HepG2 (cell line): ENCODE measurements around the gene TK2. TPM values are rescaled to one million over a fixed set of nuclear protein-coding genes. Genes with fewer than 3 reads are reported as not detected.

Experiments
- ARID5B ChIP-seq: IDR thresholded peaks from 2 replicates; pipeline ENCODE4 v1.4.0; 2020; ENCODE audit warnings: mild to moderate bottlenecking, missing genetic modification reagents
- ARNTL ChIP-seq: sonication (generic); formaldehyde crosslinking; IDR thresholded peaks from 2 replicates; pipeline ENCODE4 v1.4.0; 2020; ENCODE audit warnings: mild to moderate bottlenecking, missing genetic modification reagents
- ATAD3A ChIP-seq: sonication (generic); formaldehyde crosslinking; IDR thresholded peaks from 2 replicates; pipeline ENCODE4 v1.4.0; 2020; ENCODE audit warnings: missing genetic modification reagents
- BHLHE40 ChIP-seq: IDR thresholded peaks from 2 replicates; pipeline ENCODE4 v1.6.1; 2011; ENCODE audit warnings: low read length, improper control_type of control experiment
- DR1 ChIP-seq: sonication (generic); formaldehyde crosslinking; IDR thresholded peaks from 2 replicates; pipeline ENCODE4 v1.8.0; 2021; ENCODE audit warnings: mild to moderate bottlenecking, missing genetic modification reagents, inconsistent platforms
- ESRRA ChIP-seq: sonication (generic); formaldehyde crosslinking; IDR thresholded peaks from 2 replicates; pipeline ENCODE4 v1.5.1; 2020; ENCODE audit warnings: mild to moderate bottlenecking, low read depth, missing genetic modification reagents
- HOXA9 ChIP-seq: sonication (generic); formaldehyde crosslinking; IDR thresholded peaks from 2 replicates; pipeline ENCODE4 v1.8.1; 2022; ENCODE audit warnings: missing genetic modification reagents, mild to moderate bottlenecking, moderate library complexity, borderline replicate concordance
- NR2C2 ChIP-seq: sonication (generic); formaldehyde crosslinking; IDR thresholded peaks from 2 replicates; pipeline ENCODE4 v1.4.0; 2020; ENCODE audit warnings: missing genetic modification reagents, mild to moderate bottlenecking, moderate library complexity, borderline replicate concordance
- REST ChIP-seq, 2 experiments: IDR thresholded peaks; 2 replicates each; pipeline ENCODE4 v1.6.1; 2011 to 2012; ENCODE audit warnings: low read length in 2 of 2, borderline replicate concordance in 1 of 2, low read depth in 1 of 2, mild to moderate bottlenecking in 1 of 2, moderate library complexity in 1 of 2
- SKIL ChIP-seq: sonication (generic); formaldehyde crosslinking; IDR thresholded peaks from 2 replicates; pipeline ENCODE4 v1.8.0; 2022; ENCODE audit warnings: missing genetic modification reagents, mild to moderate bottlenecking, moderate library complexity, borderline replicate concordance
- SMARCE1 ChIP-seq: fragments of 450-650 bp; IDR thresholded peaks from 2 replicates; pipeline ENCODE4 v1.6.1; 2017; ENCODE audit warnings: borderline replicate concordance
- ZKSCAN1 ChIP-seq: fragments of 150-350 bp; IDR thresholded peaks from 2 replicates; pipeline ENCODE4 v1.6.1; 2014; ENCODE audit warnings: low read length
- ZNF224 ChIP-seq: sonication (generic); formaldehyde crosslinking; IDR thresholded peaks from 2 replicates; pipeline ENCODE4 v1.5.0; 2020; ENCODE audit warnings: mild to moderate bottlenecking, missing genetic modification reagents
- ZNF317 ChIP-seq: sonication (generic); formaldehyde crosslinking; IDR thresholded peaks from 2 replicates; pipeline ENCODE4 v1.5.0; 2020; ENCODE audit warnings: mild to moderate bottlenecking, missing genetic modification reagents
- ZNF414 ChIP-seq: sonication (generic); formaldehyde crosslinking; IDR thresholded peaks from 2 replicates; pipeline ENCODE4 v1.5.0; 2020; ENCODE audit warnings: missing genetic modification reagents
- ZNF563 ChIP-seq: sonication (generic); formaldehyde crosslinking; IDR thresholded peaks from 2 replicates; pipeline ENCODE4 v1.8.0; 2022; ENCODE audit warnings: mild to moderate bottlenecking, moderate library complexity, missing genetic modification reagents
- ZNF747 ChIP-seq: sonication (generic); formaldehyde crosslinking; IDR thresholded peaks from 2 replicates; pipeline ENCODE4 v1.8.1; 2023; ENCODE audit warnings: missing genetic modification reagents, mild to moderate bottlenecking, borderline replicate concordance
- polyA plus RNA-seq, 8 experiments: library from polyadenylated mRNA; depleted of rRNA in 3 of 8; stranded (reverse) in 7 of 8; unstranded in 1 of 8; fragments of >200 nt; fragmentation: Illumina TruSeq in 4 of 8; extraction: Trizol in 4 of 8; gene quantifications; 2 replicates each; pipeline versions ENCODE4 v1.2.1 to v1.2.3, GENCODE V29; 2011 to 2016; ENCODE audit warnings: low read depth in 4 of 8, missing spikeins in 1 of 8, mixed read lengths in 1 of 8; ENCODE audit not compliant: insufficient read depth in 1 of 8
- total RNA-seq, 5 experiments: library from RNA; depleted of rRNA; stranded (reverse); fragments of >200 nt; fragmentation: Illumina TruSeq; extraction: Trizol; gene quantifications; 2 replicates each; pipeline ENCODE4 v1.2.3, GENCODE V29; 2016; ENCODE audit warnings: low read depth in 1 of 5

The TK2 gene
- total and polyA plus RNA-seq, 2 of the 13 experiments (the other 11 are each of a cell fraction or from before 2014, with no cell fraction given): 18.7 to 21.0 TPM

- peak; percentile 92 for TF ChIP-seq ARID5B (CRISPR knock-in tag)
- no peak for TF ChIP-seq HOXA9 (CRISPR knock-in tag)
- TF ChIP-seq NR2C2 (CRISPR knock-in tag): peak; percentile 91
- peak; percentile 84 for TF ChIP-seq ESRRA (CRISPR knock-in tag)
- TF ChIP-seq ZNF747 (CRISPR knock-in tag): peak; percentile 74; the same call in 1 of the 2 replicates
- no peak for TF ChIP-seq ZNF224 (CRISPR knock-in tag)
- TF ChIP-seq SKIL: peak; percentile 84; the same call in 1 of the 2 replicates
- TF ChIP-seq BHLHE40: 0 out of 2 replicates have a peak, but pooled peaks have one; percentile 0
- no peak for TF ChIP-seq ZKSCAN1
- peak; percentile 66 for TF ChIP-seq ZNF317 (CRISPR knock-in tag)
- TF ChIP-seq ZNF563: peak; percentile 53; the same call in 1 of the 2 replicates
- 0 out of 2 replicates have a peak, but pooled peaks have one; percentile 48 for TF ChIP-seq DR1 (CRISPR knock-in tag)
- TF ChIP-seq REST (IDR thresholded peaks at IDR 0.05; ENCODE audit: borderline replicate concordance in 1 of 2, low read depth in 1 of 2, low read length in 2 of 2): peak in 1 of 2 experiments; percentile 45; a peak in 2 of 4 replicates
- peak; percentile 93 for TF ChIP-seq ARNTL
- no peak for TF ChIP-seq SMARCE1
- TF ChIP-seq ZNF414 (CRISPR knock-in tag): peak; percentile 99
- no peak for TF ChIP-seq ATAD3A (CRISPR knock-in tag)
These were observed 32.9 kb downstream of the TK2 start (continued) for GRCh38 chr16:66516808-66517585.
